ENCODE measurements around the gene MTSS2. TPM values are rescaled to one million over a fixed set of nuclear protein-coding genes. Genes with fewer than 3 reads are reported as not detected.

MTSS2 gene
- total and polyA plus RNA-seq, 2 of the 8 experiments (the other 6 are each of a cell fraction or from before 2014, with no cell fraction given) = 23.3 to 36.7 TPM

GRCh38 chr16:70665113-70665694 is 20.6 kb downstream of the MTSS2 start (continued):
- no peak for TF ChIP-seq CHD7 (IDR thresholded peaks at IDR 0.05; ENCODE audit: insufficient replicate concordance, low read length)
- TF ChIP-seq FOSL1 (IDR thresholded peaks at IDR 0.05; ENCODE audit: insufficient read depth, low read depth, low read length) = no peak

Measured in H1 (cell line).